K562 (cell line): ENCODE measurements around the gene USP48. TPM values are rescaled to one million over a fixed set of nuclear protein-coding genes. Genes with fewer than 3 reads are reported as not detected.

ENCODE experiments used
- ATF4 ChIP-seq: fragments of 450-650 bp; formaldehyde crosslinking; IDR thresholded peaks from 2 replicates; pipeline ENCODE4 v1.4.0; 2022; ENCODE audit warnings: mild to moderate bottlenecking, moderate library complexity
- ETV5 ChIP-seq: sonication (generic); formaldehyde crosslinking; IDR thresholded peaks from 2 replicates; pipeline ENCODE4 v1.4.0; 2020; ENCODE audit warnings: low read depth, mild to moderate bottlenecking, missing genetic modification reagents
- GATA2 ChIP-seq: sonication (generic); formaldehyde crosslinking; IDR thresholded peaks from 2 replicates; pipeline ENCODE4 v1.4.0; 2020; ENCODE audit warnings: mild to moderate bottlenecking, missing genetic modification reagents
- GATAD2A ChIP-seq: fragments of 450-650 bp; IDR thresholded peaks from 2 replicates; pipeline ENCODE4 v1.6.1; 2017
- GTF3C2 ChIP-seq: IDR thresholded peaks from 3 replicates; pipeline ENCODE4 v1.6.1; 2011; ENCODE audit warnings: borderline replicate concordance, mild to moderate bottlenecking, moderate library complexity; ENCODE audit not compliant: insufficient read length; ENCODE audit errors: extremely low read depth
- KLF13 ChIP-seq: fragments of 450-650 bp; IDR thresholded peaks from 2 replicates; pipeline ENCODE4 v1.6.1; 2016; ENCODE audit warnings: missing genetic modification characterization, low read depth, mild to moderate bottlenecking, missing compliant biosample characterization, moderate library complexity, borderline replicate concordance
- LARP7 ChIP-seq: fragments of 450-650 bp; IDR thresholded peaks from 2 replicates; pipeline ENCODE4 v1.6.1; 2016
- MCM5 ChIP-seq: fragments of 450-650 bp; IDR thresholded peaks from 2 replicates; pipeline ENCODE4 v1.6.1; 2016; ENCODE audit warnings: low read depth
- NCOR1 ChIP-seq: fragments of 450-650 bp; IDR thresholded peaks from 2 replicates; pipeline ENCODE4 v1.6.1; 2016; ENCODE audit warnings: mild to moderate bottlenecking, moderate library complexity
- NUFIP1 ChIP-seq: fragments of 450-650 bp; IDR thresholded peaks from 2 replicates; pipeline ENCODE4 v1.6.1; 2018; ENCODE audit not compliant: partially characterized antibody
- PHF8 ChIP-seq: fragments of 200-600 bp; sonication (generic); IDR thresholded peaks from 2 replicates; pipeline ENCODE4 v1.6.1; 2012; ENCODE audit warnings: mixed run types, mild to moderate bottlenecking, inconsistent platforms, low read length, moderate library complexity, borderline replicate concordance
- RBM25 ChIP-seq: fragments of 200-400 bp; formaldehyde crosslinking; IDR thresholded peaks from 2 replicates; pipeline ENCODE4 v1.6.1; 2018; ENCODE audit warnings: low read length, low read depth, moderate library complexity; ENCODE audit not compliant: severe bottlenecking
- SMARCA4 ChIP-seq: fragments of 450-650 bp; IDR thresholded peaks from 2 replicates; pipeline ENCODE4 v1.6.1; 2016
- SOX6 ChIP-seq: fragments of 450-650 bp; IDR thresholded peaks from 2 replicates; pipeline ENCODE4 v1.6.1; 2014; ENCODE audit warnings: mild to moderate bottlenecking
- TRIM24 ChIP-seq, 2 experiments: fragments of 450-650 bp; IDR thresholded peaks; 2 replicates each; pipeline ENCODE4 v1.6.1; 2016
- ZKSCAN3 ChIP-seq: fragments of 250-450 bp; sonication (Bioruptor Pico); IDR thresholded peaks from 2 replicates; pipeline ENCODE4 v1.4.0; 2020
- ZMIZ1 ChIP-seq, 2 experiments: fragments of 150-350 bp in 1 of 2; IDR thresholded peaks; 2 replicates each; pipeline ENCODE4 v1.6.1; 2012 to 2016; ENCODE audit warnings: low read depth in 2 of 2, low read length in 2 of 2, mild to moderate bottlenecking in 1 of 2, moderate library complexity in 1 of 2
- ZNF707 ChIP-seq: fragments of 250-450 bp; sonication (Bioruptor Pico); conservative IDR thresholded peaks from 2 replicates; pipeline ENCODE4 v1.8.0; 2022; ENCODE audit warnings: inconsistent platforms, mild to moderate bottlenecking, moderate library complexity
- ZNF785 ChIP-seq: fragments of 250-450 bp; sonication (Bioruptor Pico); IDR thresholded peaks from 2 replicates; pipeline ENCODE4 v1.4.0; 2020; ENCODE audit warnings: mild to moderate bottlenecking
- polyA plus RNA-seq, 8 experiments: library from polyadenylated mRNA; depleted of rRNA in 4 of 8; stranded (reverse) in 5 of 8; unstranded in 3 of 8; fragments of >200 nt; fragmentation: Nextera tagmentation in 2 of 8; fragmentation: Illumina TruSeq in 1 of 8; extraction: Ambion mirVana in 2 of 8; extraction: Trizol in 1 of 8; gene quantifications; 2 replicates each; pipeline versions ENCODE4 v1.2.1 to v1.2.3, GENCODE V29; 2011 to 2014; ENCODE audit warnings: inconsistent platforms in 1 of 8, missing spikeins in 1 of 8
- total RNA-seq, 7 experiments: library from RNA; depleted of rRNA in 6 of 7; stranded (reverse); fragments of >200 nt in 6 of 7; fragmentation: Illumina TruSeq in 2 of 7; extraction: Trizol in 2 of 7; gene quantifications; 2 replicates each; pipeline versions ENCODE4 v1.2.1 to v1.2.3, GENCODE V29; 2011 to 2021; ENCODE audit warnings: low replicate concordance in 1 of 7
- TF ChIP-seq, protein P1 (sequence below): IDR thresholded peaks from 2 replicates; pipeline ENCODE4 v1.6.1; 2014; ENCODE audit warnings: antibody characterized with exemption
- TF ChIP-seq, protein P2 (sequence below): fragments of 450-650 bp; IDR thresholded peaks from one replicate; pipeline ENCODE4 v1.6.1; 2018; ENCODE audit warnings: mild to moderate bottlenecking, moderate library complexity; ENCODE audit not compliant: partially characterized antibody

Gene USP48
- total and polyA plus RNA-seq, 9 of the 15 experiments (the other 6 are each of a cell fraction or from before 2014, with no cell fraction given), result 23.3 to 123 (median 106) TPM

GRCh38 chr1:21687081-21687529 is 95.8 kb downstream of the USP48 start (continued):
- TF ChIP-seq ZMIZ1 (IDR thresholded peaks at IDR 0.05; ENCODE audit: low read depth in 2 of 2, low read length in 2 of 2) (0 out of 4 replicates have a peak, but pooled peaks of 1 of the 2 experiments have one; percentile 71), TRIM24 (IDR thresholded peaks at IDR 0.05) (peak; percentile 49 to 84; a peak in 2 of 4 replicates), GTF3C2 (no peak), ZKSCAN3 (no peak), MCM5 (no peak), NUFIP1 (no peak), PHF8 (no peak), ZNF785 (no peak), SOX6 (peak; percentile 94), NCOR1 (peak; percentile 81), LARP7 (no peak), GATAD2A (peak; percentile 73; the same call in 1 of the 2 replicates), RBM25 (no peak), ZNF707 (CRISPR knock-in tag) (no peak), SMARCA4 (peak; percentile 88), KLF13 (no peak), GATA2 (CRISPR knock-in tag) (peak; percentile 85), ATF4 (CRISPR knock-in tag) (no peak), ETV5 (CRISPR knock-in tag) (no peak)
- TF ChIP-seq, protein P1, sequence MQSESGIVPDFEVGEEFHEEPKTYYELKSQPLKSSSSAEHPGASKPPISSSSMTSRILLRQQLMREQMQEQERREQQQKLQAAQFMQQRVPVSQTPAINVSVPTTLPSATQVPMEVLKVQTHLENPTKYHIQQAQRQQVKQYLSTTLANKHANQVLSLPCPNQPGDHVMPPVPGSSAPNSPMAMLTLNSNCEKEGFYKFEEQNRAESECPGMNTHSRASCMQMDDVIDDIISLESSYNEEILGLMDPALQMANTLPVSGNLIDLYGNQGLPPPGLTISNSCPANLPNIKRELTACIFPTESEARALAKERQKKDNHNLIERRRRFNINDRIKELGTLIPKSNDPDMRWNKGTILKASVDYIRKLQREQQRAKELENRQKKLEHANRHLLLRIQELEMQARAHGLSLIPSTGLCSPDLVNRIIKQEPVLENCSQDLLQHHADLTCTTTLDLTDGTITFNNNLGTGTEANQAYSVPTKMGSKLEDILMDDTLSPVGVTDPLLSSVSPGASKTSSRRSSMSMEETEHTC, result no peak
- TF ChIP-seq, protein P2, sequence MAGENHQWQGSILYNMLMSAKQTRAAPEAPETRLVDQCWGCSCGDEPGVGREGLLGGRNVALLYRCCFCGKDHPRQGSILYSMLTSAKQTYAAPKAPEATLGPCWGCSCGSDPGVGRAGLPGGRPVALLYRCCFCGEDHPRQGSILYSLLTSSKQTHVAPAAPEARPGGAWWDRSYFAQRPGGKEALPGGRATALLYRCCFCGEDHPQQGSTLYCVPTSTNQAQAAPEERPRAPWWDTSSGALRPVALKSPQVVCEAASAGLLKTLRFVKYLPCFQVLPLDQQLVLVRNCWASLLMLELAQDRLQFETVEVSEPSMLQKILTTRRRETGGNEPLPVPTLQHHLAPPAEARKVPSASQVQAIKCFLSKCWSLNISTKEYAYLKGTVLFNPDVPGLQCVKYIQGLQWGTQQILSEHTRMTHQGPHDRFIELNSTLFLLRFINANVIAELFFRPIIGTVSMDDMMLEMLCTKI, result no peak
